Measurements from ENCODE around the gene COL23A1.

DNA sequence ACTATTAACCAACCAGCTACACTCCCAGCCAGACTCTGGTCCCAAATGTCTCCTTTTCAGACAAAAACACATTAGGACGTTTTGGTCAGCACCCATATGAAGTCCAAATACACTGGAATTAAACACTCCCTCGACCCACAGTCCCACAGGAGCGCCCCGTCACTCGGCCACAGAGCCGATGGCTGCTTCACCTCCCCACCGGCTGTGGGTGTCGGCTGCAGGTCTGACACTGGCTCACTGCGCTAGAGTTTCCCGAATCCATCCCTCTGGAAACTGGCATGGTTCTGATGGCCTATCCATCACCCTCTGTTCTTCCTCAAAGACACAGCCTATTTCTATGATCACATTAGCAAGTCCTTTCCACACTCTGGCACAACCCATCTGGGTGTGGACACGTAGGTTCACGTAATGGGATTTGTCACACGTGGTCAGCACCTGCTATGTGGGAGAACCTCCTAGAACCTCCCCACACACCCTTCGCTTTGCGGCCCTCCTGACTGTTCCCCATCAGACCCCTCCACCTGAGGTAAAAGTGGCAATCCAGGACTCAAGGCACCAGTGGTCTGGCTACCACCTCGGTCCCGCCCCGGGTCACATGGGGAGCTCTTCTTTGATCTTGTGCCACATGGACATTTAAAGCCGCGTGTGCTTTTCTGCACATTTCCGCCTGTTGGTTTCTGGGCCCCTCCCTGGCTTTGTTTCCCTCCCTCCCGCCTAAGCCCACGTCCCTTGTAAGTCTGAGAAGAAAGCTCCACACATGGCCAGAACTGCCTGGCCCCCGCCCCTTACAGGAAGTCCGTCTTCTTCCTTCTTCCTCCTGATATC lies 226.5 kb downstream of the COL23A1 start:
- no peak for TF ChIP-seq CTCF (conservative IDR thresholded peaks at IDR 0.05; ENCODE audit: low read depth, low read length)
- no peak for TF ChIP-seq EZH2 (IDR thresholded peaks at IDR 0.05; ENCODE audit: borderline replicate concordance, low read depth, low read length, poor library complexity, severe bottlenecking)
